HG03575 (cell line): Measurements from ENCODE around the gene EFCAB6.

ENCODE experiments used
- ATAC-seq: cut with Tn5 transposase; IDR thresholded peaks from one replicate; pipeline ENCODE4 v1.9.1; 2021; ENCODE audit not compliant: unreplicated experiment, insufficient number of reproducible peaks, low FRiP score; ENCODE audit errors: extremely low read depth

EFCAB6 gene

GRCh38 chr22:43849731-43850130 lies 37.6 kb upstream of the EFCAB6 start:
- no peak for ATAC-seq

- ATAC-seq = no peak
These were observed 36.5 kb upstream of the EFCAB6 start for GRCh38 chr22:43848366-43849171.

- no peak for ATAC-seq
These were observed 35.5 kb upstream of the EFCAB6 start for GRCh38 chr22:43847376-43848289.

GRCh38 chr22:43846966-43847365 lies 34.9 kb upstream of the EFCAB6 start:
- ATAC-seq = no peak

- ATAC-seq = no peak
These were observed 33.9 kb upstream of the EFCAB6 start for GRCh38 chr22:43845981-43846380.

GRCh38 chr22:43844560-43845545 lies 32.7 kb upstream of the EFCAB6 start:
- ATAC-seq = no peak

- ATAC-seq = no peak
These were observed 31.9 kb upstream of the EFCAB6 start for GRCh38 chr22:43843783-43844530.

GRCh38 chr22:43841742-43842141 lies 29.6 kb upstream of the EFCAB6 start:
- ATAC-seq = no peak

GRCh38 chr22:43840851-43841250 lies 28.7 kb upstream of the EFCAB6 start:
- no peak for ATAC-seq

- no peak for ATAC-seq
These were observed 28.3 kb upstream of the EFCAB6 start for GRCh38 chr22:43840431-43840830.

GRCh38 chr22:43839781-43840180 lies 27.7 kb upstream of the EFCAB6 start:
- ATAC-seq = no peak

- ATAC-seq = no peak
These were observed 26.6 kb upstream of the EFCAB6 start for GRCh38 chr22:43838571-43839307.

- ATAC-seq = no peak
These were observed 26.1 kb upstream of the EFCAB6 start for GRCh38 chr22:43838161-43838560.

- no peak for ATAC-seq
These were observed 25.6 kb upstream of the EFCAB6 start for GRCh38 chr22:43837666-43838065.

GRCh38 chr22:43835736-43836135 lies 23.6 kb upstream of the EFCAB6 start:
- no peak for ATAC-seq

- no peak for ATAC-seq
These were observed 23.1 kb upstream of the EFCAB6 start for GRCh38 chr22:43835166-43835565.

GRCh38 chr22:43833286-43834240 lies 21.5 kb upstream of the EFCAB6 start:
- no peak for ATAC-seq
